Measurements from ENCODE around the gene C5AR2.
"Not testable (repeated sequence)": the region's sequence is repeated elsewhere in the genome, so short reads cannot be mapped to it uniquely, and the experiment has no call there.

The C5AR2 gene

GRCh38 chr19:47386582-47386981 lies 54.6 kb downstream of the C5AR2 start:
- DNase-seq (ENCODE audit: low read depth in 2 of 2), result not testable (repeated sequence)

- DNase-seq (ENCODE audit: low read depth in 2 of 2), result not testable (repeated sequence)
These were observed 55.6 kb downstream of the C5AR2 start for GRCh38 chr19:47387623-47388022.

- DNase-seq (ENCODE audit: low read depth in 2 of 2), result not testable (repeated sequence)
These were observed 56.7 kb downstream of the C5AR2 start for GRCh38 chr19:47388721-47389120.

GRCh38 chr19:47389150-47389556 lies 57.2 kb downstream of the C5AR2 start:
- DNase-seq (ENCODE audit: low read depth in 2 of 2), result no peak

- no peak for DNase-seq (ENCODE audit: low read depth in 2 of 2)
These were observed 58.8 kb downstream of the C5AR2 start for GRCh38 chr19:47390533-47391488.

- peak; percentile 45 to 60 for DNase-seq (ENCODE audit: low read depth in 2 of 2)
These were observed 59.7 kb downstream of the C5AR2 start for GRCh38 chr19:47391510-47392223.

All from stimulated activated CD8-positive, alpha-beta memory T cell treated with anti-CD3 and anti-CD28 coated beads, Interleukin-15, amount 100 ng/mL, for 48 hours (primary cell).